CD14-positive monocyte (primary cell): ENCODE measurements around the gene NUTM2B. TPM values are rescaled to one million over a fixed set of nuclear protein-coding genes. Genes with fewer than 3 reads are reported as not detected.
"Not testable (repeated sequence)": the region's sequence is repeated elsewhere in the genome, so short reads cannot be mapped to it uniquely, and the experiment has no call there.

Experiments
- DNase-seq, 3 donors: peaks; one replicate each; pipeline ENCODE4 v3.0.0-alpha.2; 2011 to 2022
- H2AFZ ChIP-seq: 2 replicates; pipeline ENCODE4 v1.6.0; 2012; ENCODE audit warnings: mild to moderate bottlenecking, low read depth, low read length, inconsistent platforms; ENCODE audit not compliant: insufficient read depth, poor library complexity, severe bottlenecking
- H3K27ac ChIP-seq, 2 donors: 1 replicate in 1 of 2; 2 replicates in 1 of 2; pipeline ENCODE4 v1.5.1; 2012 to 2013; ENCODE audit warnings: low read length in 2 of 2, control low read depth in 1 of 2, inconsistent platforms in 1 of 2, low read depth in 1 of 2, mild to moderate bottlenecking in 1 of 2
- H3K27me3 ChIP-seq, 2 donors: one replicate each; pipeline versions ENCODE4 v1.6.0 to v1.6.1; 2011 to 2013; ENCODE audit warnings: low read length in 2 of 2; ENCODE audit not compliant: control insufficient read depth in 2 of 2, insufficient read depth in 2 of 2
- H3K36me3 ChIP-seq, 2 donors: replicated peaks in 1 of 2; 1 replicate in 1 of 2; 2 replicates in 1 of 2; pipeline versions ENCODE4 v1.5.1 to v1.6.1; 2012 to 2013; ENCODE audit warnings: low read length in 2 of 2, control low read depth in 1 of 2, inconsistent platforms in 1 of 2, mild to moderate bottlenecking in 1 of 2; ENCODE audit not compliant: insufficient read depth in 2 of 2, control insufficient read depth in 1 of 2
- H3K4me1 ChIP-seq, 2 donors: 1 replicate in 1 of 2; 2 replicates in 1 of 2; pipeline versions ENCODE4 v1.5.1 to v1.6.1; 2012 to 2013; ENCODE audit warnings: low read length in 2 of 2, control low read depth in 1 of 2, inconsistent platforms in 1 of 2, mild to moderate bottlenecking in 1 of 2, moderate library complexity in 1 of 2; ENCODE audit not compliant: insufficient read depth in 2 of 2, control insufficient read depth in 1 of 2
- H3K4me2 ChIP-seq: replicated peaks from 2 replicates; pipeline ENCODE3; 2012; ENCODE audit warnings: low read length, moderate library complexity, mild to moderate bottlenecking; ENCODE audit not compliant: poor library complexity, severe bottlenecking; ENCODE audit errors: extremely low read depth
- H3K4me3 ChIP-seq, 3 experiments: fragments of 200-600 bp in 1 of 3; sonication (generic) in 1 of 3; replicated peaks in 1 of 3; 1 replicate in 2 of 3; 2 replicates in 1 of 3; pipeline ENCODE4 v1.5.1; 2011 to 2013; ENCODE audit warnings: low read length in 3 of 3, mild to moderate bottlenecking in 3 of 3, control low read depth in 2 of 3, low read depth in 2 of 3, inconsistent platforms in 1 of 3, moderate library complexity in 1 of 3
- H3K79me2 ChIP-seq: 2 replicates; pipeline ENCODE4 v1.6.0; 2012; ENCODE audit warnings: mild to moderate bottlenecking, control low read depth, inconsistent platforms, low read length, moderate library complexity; ENCODE audit not compliant: insufficient read depth
- H3K9ac ChIP-seq: 2 replicates; pipeline ENCODE4 v1.6.0; 2017; ENCODE audit warnings: low read length, mild to moderate bottlenecking; ENCODE audit not compliant: insufficient read depth, poor library complexity, severe bottlenecking
- H3K9me3 ChIP-seq, 2 donors: replicated peaks in 1 of 2; 1 replicate in 1 of 2; 2 replicates in 1 of 2; pipeline versions ENCODE4 v1.5.1 to v1.6.1; 2012 to 2013; ENCODE audit warnings: low read length in 2 of 2, control low read depth in 1 of 2; ENCODE audit not compliant: control insufficient read depth in 1 of 2, insufficient read depth in 1 of 2
- H4K20me1 ChIP-seq: 2 replicates; pipeline ENCODE4 v1.6.0; 2012; ENCODE audit warnings: mild to moderate bottlenecking, low read length, control low read depth, moderate library complexity; ENCODE audit not compliant: insufficient read depth
- H3K27ac Mint-ChIP-seq, 7 donors: one replicate each; pipeline ENCODE4 v1.8.0; 2020; ENCODE audit warnings: mild to moderate bottlenecking in 7 of 7, mixed read lengths in 7 of 7, moderate library complexity in 6 of 7, inconsistent platforms in 2 of 7
- H3K27me3 Mint-ChIP-seq, 3 donors: one replicate each; pipeline ENCODE4 v1.8.0; 2021 to 2022; ENCODE audit warnings: low read depth in 3 of 3, mild to moderate bottlenecking in 3 of 3, mixed read lengths in 3 of 3, moderate library complexity in 3 of 3, inconsistent platforms in 1 of 3
- H3K36me3 Mint-ChIP-seq, 2 donors: one replicate each; pipeline ENCODE4 v1.8.0; 2020; ENCODE audit warnings: mixed read lengths in 2 of 2, inconsistent platforms in 1 of 2, mild to moderate bottlenecking in 1 of 2
- H3K4me1 Mint-ChIP-seq: one replicate; pipeline ENCODE4 v1.8.0; 2020; ENCODE audit warnings: mild to moderate bottlenecking, mixed read lengths
- H3K4me3 Mint-ChIP-seq, 2 donors: one replicate each; pipeline ENCODE4 v1.8.0; 2020; ENCODE audit warnings: mild to moderate bottlenecking in 2 of 2, mixed read lengths in 2 of 2, moderate library complexity in 1 of 2
- H3K9me3 Mint-ChIP-seq, 7 donors: one replicate each; pipeline ENCODE4 v1.8.0; 2020 to 2022; ENCODE audit warnings: mixed read lengths in 7 of 7, mild to moderate bottlenecking in 6 of 7, moderate library complexity in 6 of 7, inconsistent platforms in 2 of 7
- WGBS: methylation state at CpG from one replicate; pipeline ENCODE4 v1.1.5; 2013; ENCODE audit warnings: missing lambda C conversion rate; ENCODE audit not compliant: insufficient coverage; 5-methylcytosine and 5-hydroxymethylcytosine counted together
- intact Hi-C, 2 donors: fragments of 100-400 bp; cut with micrococcal nuclease; formaldehyde crosslinking; loops; one replicate each; pipeline versions ENCODE4 v1.15.0 to v1.15.1; 2023
- polyA plus RNA-seq, 3 donors: library from polyadenylated mRNA; depleted of rRNA in 1 of 3; unstranded in 2 of 3; stranded (reverse) in 1 of 3; fragments of 300-500 nt in 2 of 3; fragments of >200 nt in 1 of 3; fragmentation: Illumina TruSeq in 2 of 3; gene quantifications; 1 replicate in 2 of 3; 2 replicates in 1 of 3; pipeline ENCODE4 v1.2.3, GENCODE V29; 2012 to 2021

The NUTM2B gene
- polyA plus RNA-seq, 3 donors: 0.53 TPM; not detected in 2

DNA sequence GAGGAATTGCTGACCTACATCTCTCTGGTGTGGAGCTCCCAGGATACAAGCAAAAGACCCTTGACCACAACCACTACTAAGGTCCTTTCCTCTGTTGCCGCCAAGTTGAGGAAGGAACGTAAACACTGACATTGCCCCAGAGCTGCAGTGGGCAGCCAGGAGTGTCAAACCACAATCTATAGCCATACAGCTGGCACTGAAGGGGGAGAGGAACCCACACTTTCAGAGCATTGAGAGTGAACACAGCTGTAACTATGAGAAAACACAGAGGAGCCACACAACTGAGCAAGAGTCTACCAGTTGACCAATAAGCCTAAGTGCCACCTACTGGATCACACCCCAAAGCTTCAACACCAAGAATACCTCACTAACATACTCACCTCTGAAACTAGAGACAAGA, 45.5 kb downstream of the NUTM2B start:
- H3K27ac ChIP-seq, H3K4me3 ChIP-seq, H4K20me1 ChIP-seq, H3K4me1 Mint-ChIP-seq, DNase-seq, H3K27me3 ChIP-seq, H3K9ac ChIP-seq, H3K36me3 ChIP-seq, intact Hi-C loops, H2AFZ ChIP-seq, H3K4me1 ChIP-seq, H3K9me3 ChIP-seq, H3K4me3 Mint-ChIP-seq, H3K4me2 ChIP-seq, H3K79me2 ChIP-seq, H3K27me3 Mint-ChIP-seq, H3K36me3 Mint-ChIP-seq, H3K9me3 Mint-ChIP-seq: not testable (repeated sequence)
- no CpG with 5 or more reads among the region's 2 CpGs for WGBS
- peak overlapping the region in 2 of 7 donors; percentile 43 to 73 for H3K27ac Mint-ChIP-seq

DNA sequence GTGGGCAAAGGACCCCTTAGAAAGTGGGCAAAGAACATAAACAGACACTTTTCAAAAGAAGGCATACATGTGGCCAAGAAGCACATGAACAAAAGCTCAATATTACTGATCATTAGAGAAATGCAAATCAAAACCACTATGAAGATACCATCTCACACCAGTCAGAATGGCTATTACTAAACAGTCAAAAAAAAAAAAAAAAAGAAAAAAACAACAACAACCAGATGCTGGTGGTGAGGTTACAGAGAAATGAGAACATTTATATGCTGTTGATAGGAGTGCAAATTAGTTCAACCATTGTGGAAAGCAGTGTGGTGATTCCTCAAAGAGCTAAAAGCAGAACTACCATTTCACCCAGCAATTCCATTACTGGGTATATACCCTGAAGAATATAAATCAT, 50.6 kb downstream of the NUTM2B start:
- H3K4me3 Mint-ChIP-seq, H3K9ac ChIP-seq, intact Hi-C loops, H3K36me3 ChIP-seq, H3K4me3 ChIP-seq, H3K79me2 ChIP-seq, H3K4me2 ChIP-seq, H3K27ac ChIP-seq, H3K27me3 ChIP-seq, H3K9me3 ChIP-seq, H4K20me1 ChIP-seq, DNase-seq, H3K4me1 ChIP-seq, H3K27ac Mint-ChIP-seq, H3K27me3 Mint-ChIP-seq, H3K9me3 Mint-ChIP-seq, H3K4me1 Mint-ChIP-seq, H2AFZ ChIP-seq: not testable (repeated sequence)
- peaks cover 12 to 18% of the 10 kb centered on the region in 2 donors for H3K36me3 Mint-ChIP-seq

DNA sequence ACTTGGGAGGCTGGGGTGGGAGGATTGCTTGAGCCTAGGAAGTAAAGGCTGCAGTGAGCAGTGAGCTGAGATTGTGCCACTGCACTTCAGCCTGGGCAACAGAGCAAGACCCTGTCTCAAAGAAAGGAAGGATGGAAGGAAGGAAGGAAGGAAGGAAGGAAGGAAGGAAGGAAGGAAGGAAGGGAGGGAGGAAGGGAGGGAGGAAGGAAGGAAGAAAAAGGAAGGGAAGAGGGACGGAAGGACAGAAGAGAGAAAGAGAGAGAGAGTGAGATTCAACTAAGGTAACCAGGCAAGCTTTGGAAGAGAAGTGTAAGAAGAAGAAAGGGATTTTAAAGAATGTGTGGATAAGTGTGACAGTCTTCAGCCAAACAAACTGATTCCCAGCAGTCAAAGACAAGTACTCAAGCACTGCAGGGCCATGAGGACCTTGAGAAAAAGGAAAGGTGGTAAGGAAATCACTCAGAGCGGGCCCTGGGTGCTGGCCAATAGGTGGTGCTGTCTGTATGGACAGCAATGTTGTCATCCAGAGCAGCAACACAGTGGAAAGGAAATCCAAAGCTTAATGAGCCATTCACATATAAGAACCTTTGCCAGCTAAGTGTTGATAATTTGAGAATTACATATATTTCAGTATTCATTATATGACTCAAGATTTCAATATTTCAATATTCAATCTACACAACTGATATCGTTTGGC, 55.4 kb downstream of the NUTM2B start:
- H3K4me2 ChIP-seq, H3K9me3 Mint-ChIP-seq, H3K36me3 ChIP-seq, DNase-seq, H2AFZ ChIP-seq, H3K4me1 ChIP-seq, H3K9ac ChIP-seq, H3K27me3 ChIP-seq, H4K20me1 ChIP-seq, H3K4me3 ChIP-seq, H3K27me3 Mint-ChIP-seq, H3K9me3 ChIP-seq, H3K79me2 ChIP-seq, H3K27ac Mint-ChIP-seq, intact Hi-C loops, H3K27ac ChIP-seq, H3K4me3 Mint-ChIP-seq, H3K4me1 Mint-ChIP-seq: not testable (repeated sequence)
- WGBS: no CpG with 5 or more reads among the region's 3 CpGs
- H3K36me3 Mint-ChIP-seq: peaks cover 24 to 26% of the 10 kb centered on the region in 2 donors

Other genes with a start within 250 kb of the NUTM2B start
- 1 to 10 TPM in 1 of 3 donors, under 1 TPM in 2; 0.16 to 1.7 (median 0.17) TPM for gene EIF5AL1, start 190.7 kb upstream of the NUTM2B start, polyA plus RNA-seq
- not detected for gene SFTPA2, start 142.8 kb upstream of the NUTM2B start, polyA plus RNA-seq
- not detected for gene SFTPA1, start 92.3 kb upstream of the NUTM2B start, polyA plus RNA-seq
- under 1 TPM in 1 of 3 donors, not detected in 2; 0.20 TPM for gene NUTM2E, start 123.5 kb downstream of the NUTM2B start, polyA plus RNA-seq
- 1 to 10 TPM in 2 of 3 donors, under 1 TPM in 1; 0.84 to 1.4 (median 1.2) TPM for gene SFTPD, start 245.9 kb downstream of the NUTM2B start, polyA plus RNA-seq